ENCODE data around the gene ERBB4. TPM values are rescaled to one million over a fixed set of nuclear protein-coding genes. Genes with fewer than 3 reads are reported as not detected.

Gene ERBB4
- total and polyA plus RNA-seq, 2 of the 8 experiments (the other 6 are each of a cell fraction or from before 2014, with no cell fraction given): 0.34 to 1.3 TPM

DNA sequence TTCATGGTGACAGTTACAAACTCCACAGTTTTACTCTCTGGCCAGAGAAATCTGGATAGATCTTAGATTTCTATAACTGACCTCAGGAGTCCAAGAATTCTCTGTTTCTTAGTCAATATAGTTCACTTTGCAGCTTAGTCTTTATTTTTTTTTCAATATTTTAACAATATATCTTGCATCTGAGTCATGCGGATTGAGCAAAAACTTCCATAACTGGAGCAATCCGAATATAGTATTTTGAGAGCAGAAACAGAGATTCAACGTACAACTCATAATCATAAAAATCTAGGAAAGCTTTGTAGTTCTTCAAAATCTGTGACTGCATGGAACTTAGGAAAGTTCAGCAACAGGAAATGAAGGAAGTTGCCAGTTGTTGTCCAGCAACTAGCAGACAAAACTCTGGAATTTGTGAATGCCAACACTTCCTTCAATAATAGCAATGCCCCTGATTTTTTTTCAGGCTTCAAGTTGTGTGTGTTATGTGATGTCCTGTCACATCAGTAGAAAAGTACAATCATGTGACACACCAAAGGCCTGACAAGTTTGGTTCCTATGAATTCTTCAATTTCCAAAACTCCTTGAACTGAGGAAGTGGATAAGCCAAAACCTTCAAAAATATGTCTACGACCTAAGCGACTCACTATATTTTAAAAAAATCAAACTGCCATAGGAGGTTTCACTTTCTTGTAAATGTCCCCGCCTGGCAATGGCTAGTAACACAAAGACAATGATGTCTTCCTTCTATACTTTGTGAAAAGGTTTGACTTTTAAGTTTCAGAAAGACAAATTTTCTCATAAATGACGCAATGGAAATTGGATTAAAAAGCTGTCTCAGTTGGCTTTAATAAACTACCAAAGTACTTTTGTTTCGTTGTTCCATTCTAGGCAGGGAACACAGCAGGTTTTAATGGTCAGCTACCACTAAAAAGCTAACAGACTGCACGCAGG, 510.6 kb downstream of the ERBB4 start (continued):
- TF ChIP-seq RNF2 (IDR thresholded peaks at IDR 0.05; ENCODE audit: borderline replicate concordance, low read depth, low read length, missing control alignments, poor library complexity, severe bottlenecking) (no peak), RFX5 (IDR thresholded peaks at IDR 0.05; ENCODE audit: borderline replicate concordance, low read depth, low read length) (no peak)
